ENCODE results near the gene TWF2. TPM values are rescaled to one million over a fixed set of nuclear protein-coding genes. Genes with fewer than 3 reads are reported as not detected.
"Not testable (repeated sequence)": the region's sequence is repeated elsewhere in the genome, so short reads cannot be mapped to it uniquely, and the experiment has no call there.

Gene TWF2
- 10 to 100 TPM; 22.0 to 40.3 TPM for polyA plus RNA-seq

DNA sequence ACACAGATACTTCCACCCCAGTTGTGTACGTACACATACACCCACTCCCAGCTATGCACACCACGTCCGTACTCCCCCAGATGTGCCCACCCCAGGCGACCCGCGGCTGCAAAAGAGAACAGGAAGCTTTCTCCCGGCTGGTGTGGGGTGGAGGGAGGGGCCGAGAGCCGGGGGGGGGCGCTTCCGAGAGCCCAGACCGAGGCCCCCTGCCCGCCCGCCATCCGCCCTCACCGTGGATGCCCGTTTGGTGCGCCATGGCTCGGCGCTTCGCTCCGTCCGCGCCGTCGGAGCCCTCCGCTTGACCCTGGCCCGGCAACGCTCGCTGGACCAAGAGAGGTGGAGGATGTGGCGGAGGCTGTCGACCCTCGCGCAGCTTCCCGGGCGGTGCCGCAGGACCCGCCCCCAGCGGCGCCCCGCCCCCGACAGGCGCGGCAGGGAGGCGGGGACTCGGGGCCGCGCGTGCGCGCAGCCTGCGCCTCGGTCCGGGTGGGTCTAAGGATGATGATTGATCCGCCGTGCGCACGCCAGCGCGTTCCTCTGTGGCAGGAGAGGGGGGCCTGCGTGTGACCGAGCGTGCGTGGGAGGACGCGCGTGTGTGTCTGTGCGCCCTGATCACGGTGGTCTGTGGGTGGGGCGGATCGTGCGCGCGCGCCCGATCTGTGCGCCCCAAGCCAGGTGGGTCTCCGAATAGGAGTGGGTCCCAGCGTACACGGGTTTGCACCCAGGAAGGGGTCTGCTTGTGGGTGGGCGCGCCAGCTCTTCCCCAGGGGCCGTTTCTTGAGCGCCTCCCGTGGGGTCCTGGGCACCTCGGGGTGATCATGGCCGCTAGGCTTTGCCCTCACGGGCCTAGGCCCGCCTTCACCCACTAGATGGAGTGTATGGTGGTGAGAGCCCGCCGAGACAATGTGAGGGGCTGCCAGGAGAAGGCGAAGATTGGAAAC lies at the start of gene TWF2:
TWF2 (minus strand) TSS at position 398 of the 941 bp plus-strand sequence; CDS start at position 256, 142 bp downstream.
- WGBS, 2 donors = 0 to 1% methylated on average over 90 to 92 of the region's 92 CpGs

DNA sequence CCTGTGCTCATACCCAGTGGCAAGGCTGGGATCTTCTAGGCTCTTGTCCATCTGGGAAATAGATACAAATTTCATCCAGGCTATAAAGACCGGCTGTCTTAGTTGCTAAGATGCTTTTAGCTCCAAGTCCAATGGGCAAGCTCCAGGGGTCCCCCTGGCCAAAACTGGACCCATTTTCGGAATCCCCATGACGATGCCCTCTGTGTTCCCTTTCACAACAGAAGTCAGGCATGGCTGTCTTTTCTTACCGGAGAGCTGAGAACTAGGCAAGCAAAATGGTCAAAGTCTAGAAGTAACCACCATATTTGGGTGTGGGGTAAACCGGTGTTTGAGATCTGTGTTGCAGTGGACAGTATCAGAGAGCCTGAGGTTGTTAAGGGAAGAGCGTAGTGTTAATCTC lies 49.7 kb upstream of the TWF2 start:
- Histone ChIP-seq H3K4me1 (ENCODE audit: control insufficient read depth in 2 of 2, insufficient read depth in 2 of 2, low read length in 1 of 2) (peaks cover 2 to 12% of the 10 kb centered on the region in 2 donors), H3K27me3 (ENCODE audit: control insufficient read depth in 1 of 2, insufficient read depth in 2 of 2, low read length in 2 of 2) (no peaks in the 10 kb centered on the region), H3K9me3 (ENCODE audit: control insufficient read depth in 2 of 2, insufficient read depth in 1 of 2, low read depth in 1 of 2, low read length in 1 of 2) (no peaks in the 10 kb centered on the region), H3K36me3 (ENCODE audit: control insufficient read depth in 2 of 2, insufficient read depth in 2 of 2, low read length in 1 of 2) (peaks cover 0 to 21% of the 10 kb centered on the region in 2 donors), H3K27ac (ENCODE audit: low read depth in 2 of 2, low read length in 1 of 2) (no peak overlapping the region), H3K4me3 (ENCODE audit: low read depth in 1 of 2, low read length in 2 of 2) (no peak overlapping the region)
- WGBS, 2 donors = 91 to 93% methylated on average over 6 of the region's 6 CpGs

More for the DNA sequence above, at the start of gene TWF2:
- peaks cover 7 to 15% of the 10 kb centered on the region in 2 donors for H3K36me3 ChIP-seq (ENCODE audit: control insufficient read depth in 2 of 2, insufficient read depth in 2 of 2, low read length in 1 of 2)
- H3K4me1 ChIP-seq (ENCODE audit: control insufficient read depth in 2 of 2, insufficient read depth in 2 of 2, low read length in 1 of 2) = peaks cover 11 to 28% of the 10 kb centered on the region in 2 donors
- H3K27me3 ChIP-seq (ENCODE audit: control insufficient read depth in 1 of 2, insufficient read depth in 2 of 2, low read length in 2 of 2) = no peaks in the 10 kb centered on the region
- H3K9me3 ChIP-seq (ENCODE audit: control insufficient read depth in 2 of 2, insufficient read depth in 1 of 2, low read depth in 1 of 2, low read length in 1 of 2) = peaks cover 0 to 2% of the 10 kb centered on the region in 2 donors
- peak within 1 kb of the TSS; percentile 82 to 98 for H3K4me3 ChIP-seq (ENCODE audit: low read depth in 1 of 2, low read length in 2 of 2)
- peak within 1 kb of the TSS; percentile 90 to 94 for H3K27ac ChIP-seq (ENCODE audit: low read depth in 2 of 2, low read length in 1 of 2)

DNA sequence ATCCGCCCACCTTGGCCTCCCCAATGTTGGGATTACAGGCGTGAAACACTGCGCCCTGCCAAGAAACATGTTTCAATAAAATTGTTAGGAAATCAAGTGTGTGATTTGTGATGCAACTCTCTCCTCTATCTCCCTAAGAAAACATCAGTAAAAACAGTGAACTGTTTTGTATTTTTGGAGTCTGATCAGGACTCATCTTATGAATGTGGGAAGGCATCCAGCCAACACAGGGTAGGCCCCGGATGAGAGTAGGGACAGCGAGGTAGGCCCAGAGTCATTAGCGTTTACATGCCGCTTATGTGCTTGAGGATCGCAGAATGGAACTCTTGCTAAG lies 47.8 kb upstream of the TWF2 start:
- peak overlapping the region; percentile 99 to 100 for H3K27ac ChIP-seq (ENCODE audit: low read depth in 2 of 2, low read length in 1 of 2)
- 59 to 65% methylated on average over 8 of the region's 8 CpGs for WGBS, 2 donors

DNA sequence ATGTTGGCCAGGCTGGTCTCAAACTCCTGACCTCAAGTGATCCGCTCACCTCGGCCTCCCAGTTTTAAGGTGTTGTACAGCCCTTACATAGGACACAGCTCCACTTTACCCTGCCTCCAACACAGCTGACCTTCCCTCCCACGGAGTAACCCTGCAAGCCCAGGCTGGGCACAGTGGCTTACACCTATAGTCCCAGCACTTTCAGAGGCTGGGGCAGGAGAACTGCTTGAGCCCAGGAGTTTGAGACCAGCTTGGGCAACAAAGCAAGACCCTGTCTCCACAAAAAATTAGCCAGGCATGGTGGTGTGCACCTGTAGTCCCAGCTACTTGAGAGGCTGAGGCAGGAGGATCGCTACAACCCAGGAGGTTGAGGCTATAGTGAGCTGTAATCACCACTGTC lies 45.1 kb upstream of the TWF2 start:
- not testable (repeated sequence) for H3K36me3 ChIP-seq (ENCODE audit: control insufficient read depth in 2 of 2, insufficient read depth in 2 of 2, low read length in 1 of 2); H3K27me3 ChIP-seq (ENCODE audit: control insufficient read depth in 1 of 2, insufficient read depth in 2 of 2, low read length in 2 of 2); H3K4me1 ChIP-seq (ENCODE audit: control insufficient read depth in 2 of 2, insufficient read depth in 2 of 2, low read length in 1 of 2); H3K9me3 ChIP-seq (ENCODE audit: control insufficient read depth in 2 of 2, insufficient read depth in 1 of 2, low read depth in 1 of 2, low read length in 1 of 2); H3K4me3 ChIP-seq (ENCODE audit: low read depth in 1 of 2, low read length in 2 of 2); H3K27ac ChIP-seq (ENCODE audit: low read depth in 2 of 2, low read length in 1 of 2)
- WGBS, 2 donors = 89 to 93% methylated on average over 4 of the region's 4 CpGs

More for the DNA sequence above, 47.8 kb upstream of the TWF2 start:
- Histone ChIP-seq H3K4me1 (ENCODE audit: control insufficient read depth in 2 of 2, insufficient read depth in 2 of 2, low read length in 1 of 2) (peaks cover 2 to 12% of the 10 kb centered on the region in 2 donors), H3K9me3 (ENCODE audit: control insufficient read depth in 2 of 2, insufficient read depth in 1 of 2, low read depth in 1 of 2, low read length in 1 of 2) (no peaks in the 10 kb centered on the region), H3K27me3 (ENCODE audit: control insufficient read depth in 1 of 2, insufficient read depth in 2 of 2, low read length in 2 of 2) (no peaks in the 10 kb centered on the region), H3K4me3 (ENCODE audit: low read depth in 1 of 2, low read length in 2 of 2) (peak overlapping the region; percentile 72 to 94), H3K36me3 (ENCODE audit: control insufficient read depth in 2 of 2, insufficient read depth in 2 of 2, low read length in 1 of 2) (peaks cover 0 to 7% of the 10 kb centered on the region in 2 donors)

DNA sequence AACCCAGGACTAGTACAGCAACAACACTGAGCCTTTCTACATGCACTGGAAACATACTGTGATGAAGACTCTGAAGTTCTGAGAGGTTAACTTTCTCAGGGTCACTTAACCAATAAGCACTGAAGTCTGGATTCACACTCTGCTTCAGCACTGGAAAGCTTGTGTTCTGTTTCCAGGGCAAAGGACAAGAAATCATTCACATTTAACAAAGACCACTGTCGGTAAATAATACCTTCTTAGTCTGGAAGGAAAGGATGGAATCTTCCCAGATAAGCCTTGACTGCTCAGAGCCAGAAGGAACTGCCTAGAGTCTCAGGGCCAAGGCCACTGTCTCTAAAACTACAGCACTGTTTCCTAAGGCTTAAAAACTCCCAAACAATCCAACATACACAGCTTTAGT lies 44.3 kb upstream of the TWF2 start:
- Histone ChIP-seq H3K4me3 (ENCODE audit: low read depth in 1 of 2, low read length in 2 of 2) (no peak overlapping the region), H3K4me1 (ENCODE audit: control insufficient read depth in 2 of 2, insufficient read depth in 2 of 2, low read length in 1 of 2) (peaks cover 2 to 6% of the 10 kb centered on the region in 2 donors), H3K9me3 (ENCODE audit: control insufficient read depth in 2 of 2, insufficient read depth in 1 of 2, low read depth in 1 of 2, low read length in 1 of 2) (no peaks in the 10 kb centered on the region), H3K27ac (ENCODE audit: low read depth in 2 of 2, low read length in 1 of 2) (no peak overlapping the region), H3K27me3 (ENCODE audit: control insufficient read depth in 1 of 2, insufficient read depth in 2 of 2, low read length in 2 of 2) (no peaks in the 10 kb centered on the region), H3K36me3 (ENCODE audit: control insufficient read depth in 2 of 2, insufficient read depth in 2 of 2, low read length in 1 of 2) (no peaks in the 10 kb centered on the region)
- 57 to 69% methylated on average over 1 of the region's 1 CpG for WGBS, 2 donors

DNA sequence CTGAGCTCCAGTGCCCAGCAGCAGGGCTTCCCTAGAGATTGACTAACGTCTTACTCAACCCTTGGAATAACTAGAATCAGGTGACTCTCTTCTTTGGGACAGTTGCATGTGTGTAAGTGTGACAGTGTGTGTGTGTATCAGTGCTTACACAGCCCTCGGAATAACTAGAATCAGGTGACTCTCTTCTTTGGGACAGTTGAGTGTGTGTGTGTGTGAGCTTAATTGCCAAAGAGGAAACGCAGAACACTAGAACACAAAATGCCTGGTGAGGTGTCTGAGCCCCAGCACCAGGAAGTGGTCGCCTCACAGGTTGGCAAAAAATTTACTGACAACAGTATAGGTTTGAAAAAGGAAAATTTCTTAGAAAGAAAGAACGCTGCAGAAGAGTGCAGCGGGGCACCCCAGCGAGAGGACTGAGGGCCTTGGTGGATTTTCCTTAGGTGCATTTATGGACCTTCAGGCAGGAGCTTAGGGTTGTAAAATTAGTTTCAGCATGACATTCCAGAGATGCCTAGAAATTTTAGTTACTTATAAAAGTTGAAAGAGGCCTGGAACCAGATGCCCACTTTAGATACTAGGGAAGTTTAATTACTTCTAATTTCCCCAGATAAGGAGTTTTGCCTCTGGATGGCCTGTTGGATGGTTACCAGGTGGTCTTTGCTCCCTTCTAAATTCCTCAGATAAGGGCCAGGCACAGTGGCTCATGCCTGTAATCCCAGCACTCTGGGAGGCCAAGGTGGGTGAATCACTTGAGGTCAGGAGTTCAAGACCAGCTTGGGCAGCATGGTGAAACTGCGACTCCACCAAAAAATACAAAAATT lies 43.2 kb upstream of the TWF2 start:
- Histone ChIP-seq H3K4me3 (ENCODE audit: low read depth in 1 of 2, low read length in 2 of 2) (no peak overlapping the region), H3K36me3 (ENCODE audit: control insufficient read depth in 2 of 2, insufficient read depth in 2 of 2, low read length in 1 of 2) (no peaks in the 10 kb centered on the region), H3K27me3 (ENCODE audit: control insufficient read depth in 1 of 2, insufficient read depth in 2 of 2, low read length in 2 of 2) (no peaks in the 10 kb centered on the region), H3K4me1 (ENCODE audit: control insufficient read depth in 2 of 2, insufficient read depth in 2 of 2, low read length in 1 of 2) (peaks cover 2 to 6% of the 10 kb centered on the region in 2 donors), H3K9me3 (ENCODE audit: control insufficient read depth in 2 of 2, insufficient read depth in 1 of 2, low read depth in 1 of 2, low read length in 1 of 2) (no peaks in the 10 kb centered on the region), H3K27ac (ENCODE audit: low read depth in 2 of 2, low read length in 1 of 2) (no peak overlapping the region)
- 64 to 77% methylated on average over 8 of the region's 8 CpGs for WGBS, 2 donors

DNA sequence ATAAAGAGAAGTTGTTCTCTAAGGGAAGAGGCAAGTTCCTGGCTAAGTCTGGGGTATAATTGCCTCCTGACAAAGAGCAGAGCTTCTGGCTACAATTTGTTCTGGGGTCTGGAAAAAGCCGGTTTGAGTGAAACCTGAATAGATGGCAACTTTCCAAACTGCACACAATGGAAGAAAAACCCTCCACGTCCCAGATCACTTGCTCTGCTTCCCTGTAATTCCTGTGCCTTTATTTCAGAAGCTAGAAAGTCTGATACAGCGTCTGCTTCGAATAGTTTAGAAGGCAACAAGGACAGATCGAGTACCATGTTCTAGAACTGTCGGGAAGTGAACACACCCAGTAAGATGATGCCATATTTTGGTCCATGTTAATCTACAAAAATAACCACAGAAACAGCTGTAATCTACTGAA lies 41.1 kb upstream of the TWF2 start:
- no peaks in the 10 kb centered on the region for H3K27me3 ChIP-seq (ENCODE audit: control insufficient read depth in 1 of 2, insufficient read depth in 2 of 2, low read length in 2 of 2)
- H3K9me3 ChIP-seq (ENCODE audit: control insufficient read depth in 2 of 2, insufficient read depth in 1 of 2, low read depth in 1 of 2, low read length in 1 of 2) = no peaks in the 10 kb centered on the region
- H3K36me3 ChIP-seq (ENCODE audit: control insufficient read depth in 2 of 2, insufficient read depth in 2 of 2, low read length in 1 of 2) = no peaks in the 10 kb centered on the region
- 23 to 25% methylated on average over 6 of the region's 6 CpGs for WGBS, 2 donors
- peak overlapping the region; percentile 26 to 40 for H3K27ac ChIP-seq (ENCODE audit: low read depth in 2 of 2, low read length in 1 of 2)
- H3K4me3 ChIP-seq (ENCODE audit: low read depth in 1 of 2, low read length in 2 of 2) = no peak overlapping the region
- no peaks in the 10 kb centered on the region for H3K4me1 ChIP-seq (ENCODE audit: control insufficient read depth in 2 of 2, insufficient read depth in 2 of 2, low read length in 1 of 2)

DNA sequence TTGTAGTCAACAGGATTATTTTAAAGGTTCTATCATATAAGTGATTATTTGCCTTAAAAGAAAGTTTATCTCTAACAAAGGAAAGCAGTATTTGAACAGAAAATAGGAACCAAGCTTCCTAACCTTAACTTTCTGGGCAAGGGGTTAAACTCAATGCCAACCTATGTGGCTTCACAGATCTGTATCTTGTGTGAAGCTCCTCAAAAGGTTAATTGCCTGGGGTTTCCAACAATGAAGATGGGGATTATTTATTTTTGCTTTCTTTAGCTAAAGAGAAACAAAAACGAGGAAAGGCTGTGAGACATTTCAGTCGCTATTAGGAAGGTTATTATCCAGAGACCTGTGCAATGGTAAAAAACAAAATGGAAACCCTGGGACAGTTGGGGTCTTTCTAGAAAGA lies 40.6 kb upstream of the TWF2 start:
- Histone ChIP-seq H3K9me3 (ENCODE audit: control insufficient read depth in 2 of 2, insufficient read depth in 1 of 2, low read depth in 1 of 2, low read length in 1 of 2) (no peaks in the 10 kb centered on the region), H3K27me3 (ENCODE audit: control insufficient read depth in 1 of 2, insufficient read depth in 2 of 2, low read length in 2 of 2) (no peaks in the 10 kb centered on the region), H3K27ac (ENCODE audit: low read depth in 2 of 2, low read length in 1 of 2) (peak overlapping the region; percentile 26 to 40), H3K4me3 (ENCODE audit: low read depth in 1 of 2, low read length in 2 of 2) (peak overlapping the region in 1 of 2 donors; percentile 93), H3K4me1 (ENCODE audit: control insufficient read depth in 2 of 2, insufficient read depth in 2 of 2, low read length in 1 of 2) (no peaks in the 10 kb centered on the region), H3K36me3 (ENCODE audit: control insufficient read depth in 2 of 2, insufficient read depth in 2 of 2, low read length in 1 of 2) (no peaks in the 10 kb centered on the region)
- 18 to 21% methylated on average over 2 of the region's 2 CpGs for WGBS, 2 donors

DNA sequence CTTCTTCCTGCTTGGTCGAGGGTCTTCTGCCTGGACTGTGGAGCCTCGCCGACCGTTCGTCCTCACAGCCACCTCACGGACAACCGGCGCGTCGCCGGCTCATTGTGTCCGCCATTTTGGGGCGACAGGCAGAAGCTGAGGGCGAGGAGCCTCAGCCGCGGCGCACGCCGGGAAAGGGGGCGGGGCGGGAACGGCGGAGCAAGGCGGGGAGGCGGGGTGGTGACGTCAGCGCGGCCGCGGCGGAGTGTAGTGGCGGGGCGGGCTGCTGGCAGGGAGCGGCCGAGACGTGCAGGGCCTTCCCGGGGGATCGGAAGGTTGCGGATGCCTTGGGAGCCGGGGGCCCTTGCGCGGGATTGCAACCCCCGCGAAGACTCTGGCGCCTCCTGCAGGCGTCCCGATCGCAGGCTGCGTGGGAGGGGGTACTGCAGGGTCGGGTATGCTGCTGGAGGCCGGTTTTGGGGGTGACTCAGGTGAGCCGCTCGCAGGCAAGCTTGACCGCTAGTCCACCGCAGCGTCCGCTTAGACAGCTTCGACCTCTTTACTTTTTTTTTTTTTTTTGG lies 39.6 kb upstream of the TWF2 start, which contains the start of gene WDR82:
WDR82 (minus strand) TSS at position 140 of the 560 bp plus-strand sequence. CDS start 288 bp downstream, outside the sequence.
- H3K36me3 ChIP-seq (ENCODE audit: control insufficient read depth in 2 of 2, insufficient read depth in 2 of 2, low read length in 1 of 2) = peaks cover 0 to 2% of the 10 kb centered on the region in 2 donors
- H3K27ac ChIP-seq (ENCODE audit: low read depth in 2 of 2, low read length in 1 of 2) = peak within 1 kb of the TSS; percentile 99
- H3K4me3 ChIP-seq (ENCODE audit: low read depth in 1 of 2, low read length in 2 of 2) = peak within 1 kb of the TSS; percentile 93 to 97
- 0 to 1% methylated on average over 53 to 58 of the region's 58 CpGs for WGBS, 2 donors
- no peaks in the 10 kb centered on the region for H3K27me3 ChIP-seq (ENCODE audit: control insufficient read depth in 1 of 2, insufficient read depth in 2 of 2, low read length in 2 of 2)
- H3K4me1 ChIP-seq (ENCODE audit: control insufficient read depth in 2 of 2, insufficient read depth in 2 of 2, low read length in 1 of 2) = no peaks in the 10 kb centered on the region
- H3K9me3 ChIP-seq (ENCODE audit: control insufficient read depth in 2 of 2, insufficient read depth in 1 of 2, low read depth in 1 of 2, low read length in 1 of 2) = no peaks in the 10 kb centered on the region
